GM10248 (cell line): ENCODE results near the gene HOXC11.

Experiments
- CTCF ChIA-PET: fragments of 300-600 bp; sonication (Branson Sonifier 250); formaldehyde crosslinking; extraction: SDS; loops from one replicate; lab custom pipeline; 2021; ENCODE audit warnings: antibody characterized with exemption; lab: Yijun Ruan, JAX
- POLR2A ChIA-PET: fragments of 350-650 bp; sonication (Branson Sonifier 250); formaldehyde crosslinking; extraction: SDS; loops from one replicate; lab custom pipeline; 2020; ENCODE audit warnings: antibody characterized with exemption; lab: Yijun Ruan, JAX
- DNase-seq: peaks from one replicate; pipeline ENCODE4 v3.0.0; 2012; ENCODE audit errors: extremely low spot score
- TF ChIP-seq, protein P1 (sequence below): IDR thresholded peaks from 2 replicates; pipeline ENCODE4 v1.5.1; 2012; ENCODE audit warnings: mild to moderate bottlenecking, low read depth; ENCODE audit errors: extremely low read depth, missing control alignments, control extremely low read depth

HOXC11 gene

DNA sequence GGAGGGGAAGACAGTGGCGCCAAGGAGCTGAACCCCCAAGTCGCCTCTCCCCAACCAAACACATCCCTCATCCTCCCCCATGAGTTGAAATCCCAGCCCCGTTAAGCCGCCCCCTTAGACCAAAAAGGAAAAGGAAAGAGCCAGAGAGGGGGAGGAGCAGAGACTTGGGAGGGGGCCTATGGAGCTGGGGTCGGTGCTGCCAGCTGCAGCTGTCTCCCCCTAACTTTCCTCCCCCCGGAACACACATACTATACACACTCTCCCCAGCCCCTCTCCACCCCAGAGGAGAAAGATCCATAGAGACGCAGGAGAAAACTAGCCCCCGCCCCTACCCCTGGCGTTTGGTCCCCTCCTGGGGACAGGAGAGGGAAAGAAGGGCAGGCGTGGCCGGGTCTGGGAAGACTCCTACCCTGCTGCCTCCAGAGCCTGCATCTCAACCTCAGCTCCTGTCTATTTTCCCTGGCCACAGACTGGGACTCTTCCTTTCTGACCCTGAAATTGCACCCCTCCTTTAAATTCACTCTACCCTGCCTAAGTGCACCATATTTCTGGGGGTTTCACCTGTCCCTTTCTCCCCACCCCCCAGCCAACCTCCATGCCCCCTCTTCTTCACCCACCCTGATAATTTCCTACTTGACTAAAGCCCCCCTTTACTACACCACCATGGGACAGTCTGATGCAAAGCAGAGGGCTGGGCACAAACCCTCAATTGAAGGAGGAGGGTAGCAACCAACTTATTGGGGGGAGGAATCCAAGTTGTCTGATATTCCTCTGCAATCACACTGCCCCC is 25.4 kb downstream of the HOXC11 start:
- DNase-seq, result no peak
- CTCF ChIA-PET, result interaction anchor here (0.8 to 4.5 kb wide), 9 partner anchors 10 to 221 kb away, joined by 3 to 19 read pairs (median 8); partner anchors contain the start of genes HOXC10 and HOXC5
- TF ChIP-seq, protein P1, sequence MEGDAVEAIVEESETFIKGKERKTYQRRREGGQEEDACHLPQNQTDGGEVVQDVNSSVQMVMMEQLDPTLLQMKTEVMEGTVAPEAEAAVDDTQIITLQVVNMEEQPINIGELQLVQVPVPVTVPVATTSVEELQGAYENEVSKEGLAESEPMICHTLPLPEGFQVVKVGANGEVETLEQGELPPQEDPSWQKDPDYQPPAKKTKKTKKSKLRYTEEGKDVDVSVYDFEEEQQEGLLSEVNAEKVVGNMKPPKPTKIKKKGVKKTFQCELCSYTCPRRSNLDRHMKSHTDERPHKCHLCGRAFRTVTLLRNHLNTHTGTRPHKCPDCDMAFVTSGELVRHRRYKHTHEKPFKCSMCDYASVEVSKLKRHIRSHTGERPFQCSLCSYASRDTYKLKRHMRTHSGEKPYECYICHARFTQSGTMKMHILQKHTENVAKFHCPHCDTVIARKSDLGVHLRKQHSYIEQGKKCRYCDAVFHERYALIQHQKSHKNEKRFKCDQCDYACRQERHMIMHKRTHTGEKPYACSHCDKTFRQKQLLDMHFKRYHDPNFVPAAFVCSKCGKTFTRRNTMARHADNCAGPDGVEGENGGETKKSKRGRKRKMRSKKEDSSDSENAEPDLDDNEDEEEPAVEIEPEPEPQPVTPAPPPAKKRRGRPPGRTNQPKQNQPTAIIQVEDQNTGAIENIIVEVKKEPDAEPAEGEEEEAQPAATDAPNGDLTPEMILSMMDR, result no peak
- POLR2A ChIA-PET, result no interaction called here

GRCh38 chr12:53998900-53999236 is 25.9 kb downstream of the HOXC11 start:
- CTCF ChIA-PET, result interaction anchor here (0.8 to 4.5 kb wide), 8 partner anchors 11 to 220 kb away, joined by 3 to 19 read pairs (median 3); partner anchors contain the start of genes HOXC10 and HOXC5

GRCh38 chr12:53999559-54000115 is 26.7 kb downstream of the HOXC11 start:
- no peak for DNase-seq
- TF ChIP-seq, protein P1, result no peak
- POLR2A ChIA-PET, result no interaction called here
- CTCF ChIA-PET, result interaction anchor here (0.8 to 3.7 kb wide), 6 partner anchors 14 to 215 kb away, joined by 3 to 19 read pairs (median 5); partner anchors contain the start of genes HOXC10 and HOXC5

More at GRCh38 chr12:53998900-53999236, 25.9 kb downstream of the HOXC11 start:
- TF ChIP-seq, protein P1, result no peak
- POLR2A ChIA-PET, result no interaction called here
- DNase-seq, result no peak

DNA sequence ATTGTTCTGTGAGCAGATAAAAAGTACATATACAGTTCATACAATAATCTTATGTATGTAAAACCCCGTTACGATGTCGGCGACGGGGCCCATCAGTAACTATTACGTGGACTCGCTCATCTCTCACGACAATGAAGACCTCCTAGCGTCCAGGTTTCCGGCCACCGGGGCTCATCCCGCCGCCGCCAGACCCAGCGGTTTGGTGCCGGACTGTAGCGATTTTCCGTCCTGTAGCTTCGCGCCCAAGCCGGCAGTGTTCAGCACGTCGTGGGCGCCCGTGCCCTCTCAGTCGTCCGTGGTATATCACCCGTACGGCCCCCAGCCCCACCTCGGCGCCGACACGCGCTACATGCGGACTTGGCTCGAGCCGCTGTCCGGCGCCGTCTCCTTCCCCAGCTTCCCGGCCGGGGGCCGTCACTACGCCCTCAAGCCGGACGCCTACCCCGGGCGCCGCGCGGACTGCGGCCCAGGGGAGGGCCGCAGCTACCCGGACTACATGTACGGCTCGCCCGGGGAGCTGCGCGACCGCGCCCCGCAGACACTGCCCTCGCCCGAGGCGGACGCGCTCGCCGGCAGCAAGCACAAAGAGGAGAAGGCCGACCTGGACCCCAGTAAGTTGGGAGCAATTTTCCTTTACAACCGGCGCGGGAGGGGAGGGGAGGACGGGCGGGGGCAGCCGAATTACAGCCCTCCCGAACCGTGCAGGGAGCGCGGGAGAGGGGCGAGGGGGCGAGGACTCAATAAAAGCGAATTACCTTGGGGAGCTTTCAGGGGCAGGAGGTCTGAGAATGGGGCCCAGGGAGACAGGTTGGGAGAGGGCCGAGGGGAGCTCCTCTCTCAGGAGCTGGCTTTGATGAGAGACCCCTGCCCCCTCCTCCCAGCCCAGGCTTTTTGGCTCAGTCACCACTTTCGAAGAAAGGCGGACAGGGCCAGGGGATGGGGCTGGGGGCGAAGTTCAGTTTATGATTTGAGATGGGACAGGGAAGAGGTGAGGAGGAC is 27.5 kb downstream of the HOXC11 start, which contains the start of gene HOXC9:
Gene HOXC9, plus strand, starts transcription at position 46 of the 999 bp plus-strand sequence. Its CDS starts 28 bp downstream, at position 74.
- no peak for DNase-seq
- POLR2A ChIA-PET, result no interaction called here
- CTCF ChIA-PET, result interaction anchor here (0.7 to 3.7 kb wide), 7 partner anchors 10 to 214 kb away, joined by 3 to 19 read pairs (median 3); partner anchors contain the start of genes HOXC10 and HOXC5
- TF ChIP-seq, protein P1, result no peak

DNA sequence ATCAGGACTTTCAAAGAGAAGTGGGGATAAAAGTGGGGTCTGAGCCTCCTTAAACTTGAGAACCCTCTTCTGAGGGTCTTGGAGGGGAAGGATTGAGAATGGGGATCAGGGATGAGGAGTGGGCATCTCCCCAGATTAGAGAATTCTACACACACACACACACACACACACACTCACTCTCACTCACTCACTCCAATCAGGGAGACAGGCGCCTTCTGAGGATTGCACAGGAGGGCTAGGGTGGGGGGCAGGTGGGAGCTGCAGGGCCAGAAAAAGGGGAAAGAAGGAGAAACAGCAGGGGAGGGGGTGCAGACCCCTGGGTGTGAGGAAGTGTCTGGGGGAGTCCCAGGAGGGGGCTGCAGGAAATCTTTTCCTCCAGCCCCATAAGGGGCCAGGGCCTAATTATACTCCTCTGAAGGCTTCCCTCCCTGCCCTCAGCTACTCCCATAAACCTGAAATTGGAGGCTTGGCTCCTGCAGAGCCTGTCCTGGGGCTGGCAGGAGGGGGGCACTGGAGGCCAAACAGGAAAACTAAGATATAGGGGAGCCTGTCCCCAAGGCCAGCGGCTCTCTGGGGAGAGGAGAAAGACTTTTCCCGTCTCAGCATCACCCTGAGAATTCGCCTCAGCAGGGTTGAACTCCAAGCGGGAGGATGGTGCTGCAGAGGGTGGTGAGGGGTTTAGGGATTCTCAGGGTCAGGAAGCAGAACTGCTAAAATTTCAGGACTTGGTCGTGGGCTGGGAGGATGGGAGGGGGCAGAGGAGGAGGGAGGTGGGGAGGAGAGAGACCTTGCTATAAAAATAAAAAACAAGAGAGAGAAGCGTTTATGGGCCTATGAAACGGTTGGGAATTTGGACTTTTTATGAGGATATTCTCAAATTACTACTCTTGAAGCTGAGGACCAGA is 28.6 kb downstream of the HOXC11 start:
- ChIA-PET CTCF (interaction anchor here (0.7 to 3.7 kb wide), 8 partner anchors 9 to 206 kb away, joined by 3 to 19 read pairs (median 3); partner anchors contain the start of gene HOXC10), POLR2A (no interaction called here)

More for the DNA sequence above, 28.6 kb downstream of the HOXC11 start:
- TF ChIP-seq, protein P1, result no peak
- DNase-seq, result no peak
